NT2/D1 (cell line): ENCODE results near the gene FADS2.

Source experiments
- DNase-seq: peaks from one replicate; pipeline ENCODE4 v3.0.0-alpha.2; 2011; ENCODE audit warnings: low read depth, low spot score
- H3K27me3 ChIP-seq: 2 replicates; pipeline ENCODE4 v1.6.0; 2011; ENCODE audit warnings: mild to moderate bottlenecking; ENCODE audit not compliant: insufficient read length, insufficient read depth
- H3K36me3 ChIP-seq: 2 replicates; pipeline ENCODE4 v1.6.1; 2011; ENCODE audit warnings: mild to moderate bottlenecking, low read length, mixed read lengths; ENCODE audit not compliant: insufficient read depth, insufficient read length
- H3K4me1 ChIP-seq: 2 replicates; pipeline ENCODE4 v1.5.1; 2011; ENCODE audit not compliant: insufficient read depth, insufficient read length
- H3K4me3 ChIP-seq: 2 replicates; pipeline ENCODE4 v1.5.1; 2011; ENCODE audit warnings: low read depth; ENCODE audit not compliant: insufficient read length
- H3K9ac ChIP-seq: 2 replicates; pipeline ENCODE4 v1.6.0; 2011; ENCODE audit warnings: low read depth; ENCODE audit not compliant: insufficient read length
- H3K9me3 ChIP-seq: 2 replicates; pipeline ENCODE4 v1.5.1; 2011; ENCODE audit warnings: mild to moderate bottlenecking, low read length; ENCODE audit not compliant: insufficient read depth
- SUZ12 ChIP-seq: IDR thresholded peaks from 2 replicates; pipeline ENCODE4 v1.6.1; 2011; ENCODE audit not compliant: insufficient read length, insufficient read depth; ENCODE audit errors: extremely low read depth
- YY1 ChIP-seq: IDR thresholded peaks from 2 replicates; pipeline ENCODE4 v1.6.1; 2011; ENCODE audit not compliant: insufficient read length, insufficient read depth
- ZNF274 ChIP-seq: IDR thresholded peaks from 2 replicates; pipeline ENCODE4 v1.6.1; 2011; ENCODE audit warnings: mild to moderate bottlenecking, low read depth, low read length

FADS2 gene

DNA sequence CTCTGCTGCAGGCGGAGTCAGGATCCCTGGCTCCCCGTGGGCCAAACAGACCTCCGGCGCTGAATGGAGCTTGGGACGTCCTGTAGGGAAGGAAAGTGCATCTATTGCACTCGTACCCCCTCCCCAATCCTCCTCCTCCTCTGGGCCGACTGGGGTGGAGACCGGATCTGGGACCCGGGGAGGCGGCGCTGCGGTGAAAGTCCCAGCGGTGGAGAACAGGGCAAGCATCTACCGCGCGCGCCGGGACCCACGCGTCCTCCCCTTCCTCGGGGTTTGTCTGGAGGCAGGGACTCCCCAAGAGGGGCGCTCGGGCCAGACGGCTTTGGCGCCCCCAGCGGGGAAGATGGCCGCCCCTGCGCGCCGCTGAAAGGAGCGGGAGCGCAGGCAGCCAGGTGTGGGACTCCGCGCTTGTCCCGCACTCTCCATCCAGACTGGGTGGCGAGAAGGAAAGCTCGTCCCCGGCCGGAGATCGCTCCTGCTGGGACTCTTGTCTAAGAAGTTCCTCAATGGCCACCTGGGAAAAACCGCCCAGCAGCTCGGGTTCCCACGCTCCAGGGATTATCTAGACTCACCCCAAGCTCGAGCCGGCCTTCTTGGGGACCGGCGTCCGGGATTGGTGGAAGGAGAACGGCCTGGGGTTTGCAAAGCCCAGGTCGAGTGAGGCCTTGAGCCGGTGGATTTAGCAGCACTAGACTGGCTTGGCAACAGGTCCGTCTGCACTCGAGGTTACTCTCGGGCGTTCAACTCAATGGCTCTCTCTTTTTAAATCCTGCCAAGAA, 718 bp downstream of the FADS2 start:
- no peak for DNase-seq
- H3K4me3 ChIP-seq, result peak overlapping the region; percentile 98

DNA sequence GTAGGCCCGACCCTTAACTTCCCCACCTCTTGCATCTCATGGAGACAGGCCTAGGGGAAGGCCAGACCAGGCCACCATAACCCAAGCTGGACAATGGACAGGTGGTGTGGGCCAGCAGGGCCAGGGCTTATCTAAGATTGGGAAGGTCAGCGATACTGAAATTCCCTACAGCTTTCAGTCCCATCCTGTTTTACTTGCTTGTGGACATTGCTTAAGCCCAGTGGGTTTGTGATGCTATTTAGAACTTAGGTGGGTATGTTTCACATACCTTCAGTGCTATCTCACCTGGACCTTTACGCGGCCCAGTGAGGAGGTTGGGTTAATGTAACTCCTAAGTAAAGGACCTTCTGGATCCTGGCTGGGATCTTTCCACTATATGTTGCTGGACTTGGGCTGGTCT, 1.7 kb downstream of the FADS2 start:
- no peaks in the 10 kb centered on the region for H3K9me3 ChIP-seq
- peak overlapping the region; percentile 99 for H3K9ac ChIP-seq
- peaks cover 36% of the 10 kb centered on the region for H3K36me3 ChIP-seq
- peak overlapping the region; percentile 98 for H3K4me3 ChIP-seq
- H3K4me1 ChIP-seq, result peaks cover 26% of the 10 kb centered on the region
- DNase-seq, result no peak
- TF ChIP-seq YY1 (no peak), ZNF274 (no peak), SUZ12 (no peak)
- no peaks in the 10 kb centered on the region for H3K27me3 ChIP-seq

More for the DNA sequence above, 718 bp downstream of the FADS2 start:
- Histone ChIP-seq H3K9ac (peak overlapping the region; percentile 99), H3K36me3 (peaks cover 35% of the 10 kb centered on the region), H3K27me3 (no peaks in the 10 kb centered on the region), H3K4me1 (peaks cover 24% of the 10 kb centered on the region), H3K9me3 (no peaks in the 10 kb centered on the region)
- peak; percentile 50 for TF ChIP-seq YY1
- no peak for TF ChIP-seq SUZ12
- TF ChIP-seq ZNF274, result no peak

DNA sequence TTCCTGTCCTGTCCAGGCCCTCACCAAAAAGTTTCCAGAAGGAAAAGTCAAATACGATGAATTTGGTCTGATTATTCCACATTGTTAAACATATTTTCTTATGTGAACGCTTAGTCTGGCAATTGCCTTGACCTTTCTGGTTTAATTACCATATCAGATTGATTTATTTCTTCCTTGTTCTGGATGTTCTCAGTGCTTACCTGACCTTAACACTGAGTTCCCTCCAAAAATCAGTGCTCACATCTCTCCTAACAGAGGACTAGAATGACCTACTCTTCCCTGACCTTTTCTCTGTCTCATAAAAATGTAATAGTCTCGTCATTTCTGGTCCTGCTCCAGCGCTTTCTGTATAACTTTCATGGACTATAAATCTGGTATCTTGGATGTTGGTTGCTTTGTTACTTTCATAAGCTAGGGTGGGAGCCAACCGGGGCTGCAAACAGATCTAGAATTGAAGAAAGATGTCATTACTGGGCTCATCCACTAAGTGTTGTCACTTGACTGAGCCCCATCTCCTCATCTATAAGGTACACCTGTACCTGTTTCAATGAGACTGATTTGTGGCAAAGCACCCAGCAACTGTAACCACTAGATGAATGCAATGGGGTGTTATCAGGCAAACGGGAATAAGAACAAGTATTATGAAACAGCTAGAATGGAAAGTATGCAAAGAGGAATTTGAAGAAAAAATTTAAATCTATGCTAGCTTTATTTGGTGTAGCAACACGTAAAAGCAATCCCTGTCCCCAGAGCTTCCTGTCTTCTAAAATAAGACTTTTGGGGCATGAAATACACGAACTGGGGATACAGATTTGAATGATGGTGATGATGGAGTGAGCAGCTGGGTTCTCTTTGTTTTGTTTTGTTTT, 2.4 kb downstream of the FADS2 start:
- H3K4me3 ChIP-seq, result peak overlapping the region; percentile 98
- H3K9me3 ChIP-seq, result no peaks in the 10 kb centered on the region
- H3K27me3 ChIP-seq, result no peaks in the 10 kb centered on the region
- peaks cover 36% of the 10 kb centered on the region for H3K36me3 ChIP-seq
- DNase-seq, result no peak
- peaks cover 26% of the 10 kb centered on the region for H3K4me1 ChIP-seq
- H3K9ac ChIP-seq, result peak overlapping the region; percentile 99
- TF ChIP-seq YY1 (no peak), SUZ12 (no peak), ZNF274 (no peak)

DNA sequence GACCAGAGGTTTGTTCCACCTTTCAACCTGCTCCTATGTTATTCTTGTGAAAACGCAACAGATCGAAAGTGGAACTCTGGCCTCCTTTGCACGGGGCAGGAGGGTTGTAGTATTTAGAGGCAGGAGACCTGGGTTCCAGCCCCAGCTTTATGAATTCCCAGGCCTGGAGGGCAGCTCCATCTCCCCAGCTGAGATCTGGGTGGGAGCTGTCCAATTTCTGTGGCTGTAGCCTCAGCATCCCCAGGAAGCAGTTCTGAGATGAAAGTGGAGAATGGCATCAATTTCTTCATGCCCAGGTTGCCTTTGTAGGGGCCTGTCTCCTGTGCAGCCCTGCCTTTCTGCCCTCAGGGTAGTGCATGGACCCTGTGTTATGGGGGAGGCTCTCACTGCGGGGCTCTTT, 4.1 kb downstream of the FADS2 start:
- Histone ChIP-seq H3K36me3 (peaks cover 38% of the 10 kb centered on the region), H3K27me3 (no peaks in the 10 kb centered on the region), H3K4me1 (peaks cover 27% of the 10 kb centered on the region), H3K9me3 (no peaks in the 10 kb centered on the region), H3K4me3 (no peak overlapping the region), H3K9ac (no peak overlapping the region)
- DNase-seq, result no peak
- no peak for TF ChIP-seq YY1
- TF ChIP-seq SUZ12, result no peak
- TF ChIP-seq ZNF274, result no peak

DNA sequence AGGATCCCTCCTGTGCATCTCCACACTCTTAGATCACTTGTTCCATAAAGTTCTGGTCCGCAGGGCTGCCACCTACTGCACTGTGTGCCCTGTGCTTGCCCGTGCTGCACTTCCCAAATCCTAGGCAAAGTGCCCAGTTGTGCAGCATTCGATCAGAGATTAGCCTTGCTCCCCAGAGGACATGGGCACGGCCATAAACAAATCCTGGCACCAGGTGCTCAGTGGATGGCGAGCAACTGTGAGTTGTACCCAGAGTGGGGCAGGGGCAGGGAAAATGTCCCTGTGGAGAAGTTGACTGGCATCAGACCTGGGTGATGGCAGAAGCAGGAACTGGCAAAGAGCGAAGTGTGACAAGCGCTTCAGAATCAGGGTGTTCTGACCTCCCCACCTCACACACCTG, 4.7 kb downstream of the FADS2 start:
- Histone ChIP-seq H3K4me1 (peaks cover 32% of the 10 kb centered on the region), H3K36me3 (peaks cover 44% of the 10 kb centered on the region), H3K9me3 (no peaks in the 10 kb centered on the region), H3K4me3 (no peak overlapping the region), H3K27me3 (no peaks in the 10 kb centered on the region), H3K9ac (no peak overlapping the region)
- DNase-seq, result no peak
- TF ChIP-seq ZNF274 (no peak), SUZ12 (no peak), YY1 (no peak)

DNA sequence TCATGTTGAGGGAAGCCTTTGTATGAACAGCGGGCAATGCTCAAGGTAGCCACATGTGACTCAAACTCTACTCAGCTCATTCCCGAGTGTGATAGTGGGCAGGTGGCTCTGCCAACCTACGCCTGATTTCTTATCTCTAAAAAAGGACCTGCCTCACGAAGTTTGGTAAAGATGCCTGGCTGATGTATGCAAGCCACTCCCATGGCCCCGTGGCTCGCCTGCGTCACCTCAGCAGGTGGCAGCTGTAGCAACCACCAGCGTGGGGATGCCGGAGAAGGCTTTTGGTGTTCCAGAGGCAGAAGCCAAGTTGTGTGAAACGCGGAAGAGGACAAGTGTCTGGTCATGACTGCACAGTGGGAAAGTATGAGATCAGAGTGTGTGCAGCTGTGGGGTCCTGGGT, 5.4 kb downstream of the FADS2 start:
- no peaks in the 10 kb centered on the region for H3K9me3 ChIP-seq
- peaks cover 51% of the 10 kb centered on the region for H3K36me3 ChIP-seq
- H3K27me3 ChIP-seq, result no peaks in the 10 kb centered on the region
- TF ChIP-seq ZNF274, result no peak
- TF ChIP-seq SUZ12, result no peak
- no peak for TF ChIP-seq YY1
- no peak for DNase-seq
- H3K4me1 ChIP-seq, result peaks cover 32% of the 10 kb centered on the region
- H3K9ac ChIP-seq, result no peak overlapping the region
- no peak overlapping the region for H3K4me3 ChIP-seq

DNA sequence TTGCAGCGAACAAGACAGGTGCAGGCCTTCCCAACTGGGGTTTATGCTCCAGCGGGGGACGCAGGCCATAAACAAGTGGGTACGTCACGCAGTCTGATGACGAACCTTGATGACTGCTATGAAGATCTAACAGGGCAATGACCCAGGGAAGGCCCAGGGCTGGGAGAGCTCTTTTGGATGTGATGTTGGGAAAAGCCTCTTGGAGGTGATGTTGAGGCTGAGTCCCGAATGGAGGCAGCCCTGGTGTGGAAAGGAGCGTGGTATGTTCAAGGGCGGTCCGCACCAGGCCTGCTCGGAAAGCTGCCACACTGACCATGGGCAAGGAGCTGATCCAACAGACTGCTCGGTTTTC, 5.8 kb downstream of the FADS2 start:
- H3K4me1 ChIP-seq, result peaks cover 32% of the 10 kb centered on the region
- no peak for TF ChIP-seq ZNF274
- no peak for TF ChIP-seq SUZ12
- TF ChIP-seq YY1, result no peak
- no peak for DNase-seq
- no peak overlapping the region for H3K4me3 ChIP-seq
- peak overlapping the region; percentile 58 for H3K9ac ChIP-seq
- H3K9me3 ChIP-seq, result no peaks in the 10 kb centered on the region
- peaks cover 55% of the 10 kb centered on the region for H3K36me3 ChIP-seq
- H3K27me3 ChIP-seq, result no peaks in the 10 kb centered on the region
